ENCODE results near the gene FAM72B. TPM values are rescaled to one million over a fixed set of nuclear protein-coding genes. Genes with fewer than 3 reads are reported as not detected.
"Not testable (repeated sequence)": the region's sequence is repeated elsewhere in the genome, so short reads cannot be mapped to it uniquely, and the experiment has no call there.

Gene FAM72B
- total RNA-seq, 4 donors from 2014 or later, result 0.40 to 2.6 (median 2.5) TPM; not detected in 1

DNA sequence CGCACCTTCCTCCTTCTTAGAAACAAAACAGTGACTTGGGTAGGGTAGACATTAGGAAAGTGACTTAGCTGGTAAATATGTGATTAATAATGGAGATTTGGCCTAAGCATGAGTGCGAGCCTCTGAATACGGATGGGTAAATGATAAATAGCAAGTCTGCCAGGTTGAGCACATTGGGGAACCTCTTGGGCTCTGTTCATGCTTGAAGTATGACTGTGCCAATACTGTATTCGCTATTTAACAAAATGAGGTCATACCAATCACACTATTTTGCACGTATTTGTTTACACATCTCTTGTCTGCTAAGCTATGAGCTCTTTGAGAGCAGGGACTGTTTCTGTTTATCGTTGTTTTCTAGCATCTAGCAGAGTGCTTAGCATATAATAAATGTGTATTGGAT, 24.2 kb upstream of the FAM72B start:
- H3K4me3 ChIP-seq, H3K9me3 ChIP-seq: not testable (repeated sequence)

DNA sequence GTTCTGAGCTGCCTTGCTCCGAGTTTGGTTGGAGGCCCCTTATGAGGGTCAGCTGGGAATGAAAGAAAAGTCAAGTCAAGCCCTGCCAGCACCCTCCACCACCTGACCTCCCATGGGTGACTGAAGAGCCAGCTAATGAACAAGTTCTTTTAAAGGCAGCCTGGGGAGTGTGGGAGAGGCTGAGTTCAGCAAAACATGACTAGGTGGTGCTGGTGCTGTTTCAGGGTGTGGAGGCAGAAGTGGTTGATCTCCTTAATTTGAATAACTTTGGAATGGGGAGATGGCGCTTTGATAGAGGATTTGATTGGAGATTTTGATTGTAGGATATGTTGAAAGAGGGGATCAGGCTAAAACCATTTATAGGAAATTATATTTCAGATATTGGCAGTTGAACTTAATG, 23.2 kb upstream of the FAM72B start:
- H3K4me1 ChIP-seq, H3K36me3 ChIP-seq, H3K27me3 ChIP-seq, DNase-seq, H3K4me3 ChIP-seq, H3K9me3 ChIP-seq, H3K27ac ChIP-seq: not testable (repeated sequence)

More for the DNA sequence above, 24.2 kb upstream of the FAM72B start:
- not testable (repeated sequence) for H3K36me3 ChIP-seq, H3K27me3 ChIP-seq, H3K27ac ChIP-seq, H3K4me1 ChIP-seq, DNase-seq

DNA sequence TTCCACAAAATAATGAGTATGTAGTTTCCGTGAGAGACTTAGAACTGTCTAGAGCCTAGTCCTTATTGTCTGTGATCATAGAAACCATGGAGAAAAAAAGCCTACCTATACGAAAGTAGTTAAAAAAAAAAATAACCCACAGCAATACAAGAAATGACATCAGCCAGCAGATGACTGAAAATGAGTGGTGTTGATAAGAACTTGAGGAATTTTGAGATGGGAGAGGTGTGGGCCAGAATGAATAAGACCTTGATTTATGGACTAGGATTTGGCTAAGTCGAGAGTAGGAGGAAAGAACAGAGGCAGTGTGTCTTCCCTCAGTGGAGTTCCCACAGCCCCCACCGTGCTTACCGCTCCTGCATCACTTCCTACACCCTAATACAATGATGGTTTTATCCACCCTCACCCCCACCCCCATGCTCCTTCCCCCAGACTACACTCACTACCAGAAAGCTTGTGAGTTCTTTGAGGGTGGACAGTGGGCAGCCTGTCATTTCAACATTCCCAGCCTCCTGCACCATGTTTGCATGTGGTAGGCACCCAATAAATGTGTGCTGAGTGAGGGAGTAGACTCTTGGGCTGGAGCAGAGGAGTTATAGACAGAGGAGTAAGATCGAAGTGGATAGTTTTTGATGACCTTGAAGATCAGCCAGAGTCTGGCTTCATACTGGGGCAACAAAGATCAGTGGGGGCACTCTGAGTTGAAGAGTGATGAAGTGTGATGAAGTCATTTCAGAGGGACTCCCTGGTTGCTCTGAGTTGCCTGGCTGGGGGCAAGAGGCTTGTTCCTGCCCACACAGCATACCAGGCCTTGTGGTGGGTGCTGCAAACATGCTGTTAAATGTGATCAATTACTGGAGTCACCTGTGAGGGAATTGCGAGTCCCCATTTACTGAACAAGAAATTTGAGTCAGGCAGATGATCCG, 21.9 kb upstream of the FAM72B start:
- H3K27me3 ChIP-seq, H3K4me3 ChIP-seq, DNase-seq: not testable (repeated sequence)

DNA sequence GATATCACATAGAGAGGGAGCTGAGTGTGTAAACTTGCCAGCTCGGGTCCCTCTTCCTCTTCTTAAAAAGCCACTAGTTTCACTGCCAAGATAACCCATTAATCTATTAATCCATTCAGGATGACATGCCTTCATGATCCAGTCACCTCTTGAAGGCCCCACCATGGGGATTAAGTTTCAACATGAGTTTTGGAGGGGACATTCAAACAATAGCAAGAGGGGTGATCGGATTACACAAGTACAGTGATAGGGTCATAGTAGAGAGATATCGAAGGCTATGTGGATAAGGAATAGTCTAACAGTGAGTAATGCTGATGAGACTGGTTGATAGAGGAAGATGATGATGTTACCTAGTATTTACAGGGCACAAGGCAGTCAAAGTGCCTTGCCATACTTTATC, 18.8 kb upstream of the FAM72B start:
- H3K4me3 ChIP-seq, H3K9me3 ChIP-seq, H3K27me3 ChIP-seq, H3K27ac ChIP-seq, H3K4me1 ChIP-seq, H3K36me3 ChIP-seq, DNase-seq: not testable (repeated sequence)

More for the DNA sequence above, 21.9 kb upstream of the FAM72B start:
- not testable (repeated sequence) for H3K27ac ChIP-seq, H3K9me3 ChIP-seq, H3K36me3 ChIP-seq, H3K4me1 ChIP-seq

DNA sequence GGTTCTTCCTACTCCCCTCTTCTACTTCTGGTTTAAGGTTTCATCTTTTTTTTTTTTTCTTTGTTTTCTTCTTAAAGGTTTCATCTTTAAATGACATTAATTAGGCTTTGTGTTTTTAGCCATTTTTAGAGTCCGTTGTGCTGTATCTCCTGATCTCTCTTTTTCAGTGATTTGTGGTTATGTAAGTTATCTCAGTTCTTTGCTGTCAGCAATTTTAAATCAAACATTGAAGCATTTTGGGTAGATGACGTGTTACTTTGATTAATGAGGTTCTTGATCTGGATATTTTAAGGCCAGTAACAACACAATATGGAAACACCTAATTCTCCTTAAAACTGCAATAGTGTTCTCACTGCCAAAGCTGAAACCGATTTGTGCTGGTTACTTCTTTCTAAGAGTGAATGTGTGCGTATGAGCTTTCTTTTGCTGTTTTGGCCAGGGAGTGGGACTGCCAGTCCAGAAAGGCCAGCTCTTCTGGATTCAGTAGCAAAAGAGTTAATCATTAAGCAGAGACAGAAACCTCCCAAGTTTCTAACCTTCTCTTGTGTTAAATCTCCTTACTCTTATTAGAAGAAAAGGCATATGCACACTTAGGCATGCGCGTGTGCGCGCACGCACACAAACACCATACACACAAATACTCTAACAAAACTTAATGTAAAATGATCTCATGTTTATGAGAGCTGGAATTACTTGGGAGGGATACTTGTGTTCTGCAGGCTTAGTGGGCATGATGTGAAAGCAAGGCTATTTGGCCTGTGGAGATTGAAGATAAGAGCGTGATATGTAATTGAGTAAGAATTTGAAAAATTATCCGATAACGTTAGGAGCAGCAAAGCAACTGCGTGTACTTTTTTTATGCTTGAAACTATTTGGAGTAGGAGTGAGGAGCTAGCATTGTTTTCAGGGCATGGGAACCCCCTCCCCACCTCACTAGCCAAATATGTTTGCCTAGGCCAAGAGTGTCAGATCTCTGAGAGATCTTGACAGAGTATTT, 17.1 kb upstream of the FAM72B start:
- H3K27me3 ChIP-seq, H3K4me3 ChIP-seq, DNase-seq, H3K27ac ChIP-seq, H3K36me3 ChIP-seq, H3K4me1 ChIP-seq, H3K9me3 ChIP-seq: not testable (repeated sequence)

DNA sequence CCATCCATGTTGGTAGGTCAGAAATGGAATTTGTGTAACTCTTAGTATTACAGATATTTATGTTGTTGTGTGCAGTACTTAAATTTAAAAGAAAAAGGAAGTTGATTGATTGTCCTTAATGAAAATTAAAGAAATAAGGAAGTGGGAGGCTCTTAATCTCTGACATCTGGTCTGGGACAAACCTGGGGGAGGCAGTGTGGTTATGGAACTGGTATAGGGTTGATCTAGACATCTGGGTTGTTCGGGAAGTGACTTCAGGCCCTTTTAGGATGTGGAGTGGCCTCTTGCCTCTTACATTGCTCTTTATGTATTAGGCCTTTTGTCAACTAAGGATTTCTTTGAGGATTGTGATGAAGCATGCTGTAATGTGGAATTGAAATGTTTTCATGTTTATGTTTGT, 16.1 kb upstream of the FAM72B start:
- not testable (repeated sequence) for H3K9me3 ChIP-seq, H3K36me3 ChIP-seq, DNase-seq, H3K4me3 ChIP-seq, H3K27me3 ChIP-seq, H3K4me1 ChIP-seq, H3K27ac ChIP-seq

DNA sequence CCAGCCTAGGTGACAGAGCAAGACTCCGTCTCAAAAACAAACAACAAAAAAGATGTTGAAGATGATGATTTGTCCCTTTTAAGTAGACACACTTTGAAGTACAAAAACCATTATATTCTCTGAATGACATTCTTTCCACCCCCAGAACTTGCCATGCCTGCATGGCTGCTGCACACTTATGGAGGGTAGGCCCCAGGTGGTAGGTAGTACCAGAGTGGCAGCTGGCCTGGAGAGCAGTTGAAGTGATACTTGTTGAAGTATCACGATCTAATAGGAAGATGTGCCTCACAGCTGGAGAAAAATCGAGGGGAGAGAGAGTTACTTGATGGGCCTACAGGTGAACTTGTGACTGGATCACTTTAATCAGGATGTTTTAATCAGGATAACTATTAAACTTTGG, 15.6 kb upstream of the FAM72B start:
- H3K27ac ChIP-seq, H3K27me3 ChIP-seq, H3K4me3 ChIP-seq, H3K4me1 ChIP-seq, H3K9me3 ChIP-seq, H3K36me3 ChIP-seq, DNase-seq: not testable (repeated sequence)

DNA sequence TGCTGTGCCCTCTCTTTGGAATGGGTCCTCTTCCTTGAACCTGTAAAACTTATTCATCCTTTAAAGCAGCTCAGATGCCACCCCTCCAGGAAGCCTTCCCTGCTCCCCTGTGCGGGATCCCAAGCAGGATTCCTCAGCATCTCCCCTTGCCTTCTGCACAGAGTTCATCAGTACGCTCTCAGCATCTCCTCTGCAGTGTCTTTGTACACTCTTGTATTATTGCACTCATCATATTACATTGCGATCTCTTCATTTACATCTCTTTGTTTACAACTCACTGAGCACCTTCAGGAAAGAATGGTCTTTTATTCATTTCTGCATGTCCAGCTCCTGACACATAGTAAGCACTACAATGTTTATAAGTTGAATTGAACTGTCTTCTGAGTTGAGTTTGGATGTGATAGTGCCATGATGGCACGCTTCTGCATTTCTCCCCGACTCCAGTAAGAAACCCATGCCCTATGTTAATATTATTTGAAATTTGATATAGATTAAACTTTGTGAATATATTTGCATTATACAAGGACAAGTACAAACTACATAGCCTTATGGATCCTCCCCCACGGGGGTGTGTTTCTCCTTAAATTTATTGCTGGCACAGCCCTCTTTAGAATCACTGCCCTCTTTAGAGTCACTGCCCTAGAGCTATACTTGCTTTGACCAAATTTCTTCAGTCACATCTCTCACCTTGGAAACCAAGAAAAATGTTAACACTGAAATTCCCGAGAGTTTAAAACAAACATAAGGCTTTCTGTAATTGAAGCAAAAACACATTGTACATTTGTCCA, 13.1 kb upstream of the FAM72B start:
- not testable (repeated sequence) for H3K36me3 ChIP-seq, H3K27me3 ChIP-seq, DNase-seq, H3K4me3 ChIP-seq, H3K9me3 ChIP-seq, H3K4me1 ChIP-seq, H3K27ac ChIP-seq

DNA sequence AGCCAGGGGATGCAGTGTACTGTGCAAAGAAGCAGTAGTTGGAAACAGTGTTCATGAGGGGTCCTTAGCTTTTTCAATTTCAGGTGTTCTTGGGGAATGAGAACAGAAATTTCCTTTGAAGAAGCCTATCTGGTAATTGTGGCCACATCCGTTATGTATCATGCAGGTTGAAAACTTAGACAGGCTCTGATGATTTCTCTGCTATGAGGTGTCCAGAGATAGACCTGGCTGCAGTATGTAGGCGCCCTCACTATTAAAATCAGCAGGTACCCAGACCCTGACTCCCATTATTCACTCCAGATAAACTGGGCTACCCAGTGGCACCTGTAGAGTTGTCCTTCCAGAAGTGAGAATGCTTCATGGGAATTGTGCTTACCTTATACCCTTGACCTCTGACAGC, 8.4 kb upstream of the FAM72B start:
- not testable (repeated sequence) for H3K27me3 ChIP-seq, H3K4me1 ChIP-seq, H3K27ac ChIP-seq, H3K36me3 ChIP-seq, H3K4me3 ChIP-seq, DNase-seq, H3K9me3 ChIP-seq

DNA sequence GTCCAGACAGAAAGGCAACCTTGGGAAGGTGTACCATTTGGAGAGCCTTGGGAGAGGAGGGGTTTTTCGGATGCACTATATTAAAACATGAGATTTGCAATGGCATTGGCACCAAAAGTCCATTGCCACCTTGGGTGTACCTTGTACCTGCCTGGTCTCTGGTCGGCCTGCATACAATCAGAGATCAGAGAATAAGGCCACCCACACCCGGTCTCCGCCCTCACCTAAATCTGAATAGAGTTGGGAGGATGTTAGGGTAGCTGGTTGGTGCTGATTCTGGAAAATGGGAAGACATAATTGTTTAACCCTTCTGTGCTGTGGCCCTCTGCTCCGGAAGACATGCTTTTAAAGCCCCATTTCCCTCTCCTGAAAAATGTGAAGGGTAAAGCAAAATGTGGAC, 3.8 kb upstream of the FAM72B start:
- not testable (repeated sequence) for H3K4me1 ChIP-seq, H3K27ac ChIP-seq, H3K36me3 ChIP-seq, DNase-seq, H3K9me3 ChIP-seq, H3K4me3 ChIP-seq, H3K27me3 ChIP-seq

DNA sequence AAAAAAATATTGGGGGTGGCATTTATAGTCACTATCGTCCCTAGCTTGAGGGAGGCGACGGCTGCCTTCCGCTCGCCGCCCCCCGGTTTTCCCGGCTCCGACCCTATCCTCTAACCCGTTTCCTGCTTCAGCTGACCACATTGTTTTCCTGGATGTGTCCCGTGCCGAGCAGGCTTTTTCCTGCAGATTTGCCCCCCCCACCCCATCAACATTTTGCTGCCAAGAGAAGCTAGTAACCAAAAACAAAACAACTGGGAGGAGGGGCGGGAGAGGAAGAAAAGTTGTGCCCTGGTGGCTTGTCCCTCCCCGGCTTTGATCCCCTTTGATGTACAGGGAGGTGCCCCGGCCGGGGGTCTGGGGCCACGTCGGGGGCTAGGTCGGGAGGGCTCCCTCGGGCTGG, 2.1 kb upstream of the FAM72B start:
- H3K36me3 ChIP-seq, H3K27me3 ChIP-seq, H3K4me1 ChIP-seq, H3K9me3 ChIP-seq: not testable (repeated sequence)
- H3K4me3 ChIP-seq, result peak overlapping the region; percentile 9 to 40 (median 24)
- DNase-seq, result peak in 1 of 3 donors; percentile 50
- peak overlapping the region in 1 of 4 donors; percentile 26 for H3K27ac ChIP-seq
